Osteoblast (primary cell): ENCODE measurements around the gene ISY1. TPM values are rescaled to one million over a fixed set of nuclear protein-coding genes. Genes with fewer than 3 reads are reported as not detected.
"Not testable (repeated sequence)": the region's sequence is repeated elsewhere in the genome, so short reads cannot be mapped to it uniquely, and the experiment has no call there.

Source experiments
- DNase-seq: peaks from one replicate; pipeline ENCODE4 v3.0.0; 2011; ENCODE audit warnings: low spot score, mixed read lengths; ENCODE audit not compliant: insufficient read length; ENCODE audit errors: missing footprints
- H2AFZ ChIP-seq: 2 replicates; pipeline ENCODE4 v1.6.0; 2011; ENCODE audit warnings: mild to moderate bottlenecking, low read length
- H3K27ac ChIP-seq: 2 replicates; pipeline ENCODE4 v1.5.1; 2011; ENCODE audit warnings: mild to moderate bottlenecking, low read depth, low read length, moderate library complexity
- H3K27me3 ChIP-seq: 2 replicates; pipeline ENCODE4 v1.6.0; 2012; ENCODE audit warnings: mild to moderate bottlenecking, control low read depth, inconsistent platforms, low read length, moderate library complexity; ENCODE audit not compliant: insufficient read depth
- H3K36me3 ChIP-seq: 2 replicates; pipeline ENCODE4 v1.5.1; 2011; ENCODE audit warnings: mild to moderate bottlenecking, low read length, control low read depth, moderate library complexity; ENCODE audit not compliant: insufficient read depth
- H3K4me1 ChIP-seq: 2 replicates; pipeline ENCODE4 v1.5.1; 2011; ENCODE audit warnings: mild to moderate bottlenecking, low read length, control low read depth, moderate library complexity; ENCODE audit not compliant: insufficient read depth
- H3K4me2 ChIP-seq: 2 replicates; pipeline ENCODE4 v1.6.0; 2011; ENCODE audit warnings: mild to moderate bottlenecking, low read length; ENCODE audit not compliant: insufficient read depth
- H3K4me3 ChIP-seq: fragments of 200-600 bp; sonication (generic); 3 replicates; pipeline ENCODE4 v1.5.1; 2012; ENCODE audit warnings: mild to moderate bottlenecking, low read length, inconsistent platforms; ENCODE audit not compliant: insufficient read depth
- H3K79me2 ChIP-seq: 2 replicates; pipeline ENCODE4 v1.6.0; 2012; ENCODE audit warnings: mild to moderate bottlenecking, low read length, control low read depth, inconsistent platforms; ENCODE audit not compliant: insufficient read depth
- H3K9me3 ChIP-seq: 2 replicates; pipeline ENCODE4 v1.5.1; 2011; ENCODE audit warnings: low read depth, low read length, control low read depth
- H4K20me1 ChIP-seq: 2 replicates; pipeline ENCODE4 v1.6.0; 2012; ENCODE audit warnings: mild to moderate bottlenecking, low read length, control low read depth; ENCODE audit not compliant: insufficient read depth
- total RNA-seq: library from RNA; depleted of rRNA; stranded (reverse); fragments of >200 nt; gene quantifications from 2 replicates; pipeline ENCODE4 v1.2.3, GENCODE V29; 2012
- TF ChIP-seq, protein P1 (sequence below): IDR thresholded peaks from 2 replicates; pipeline ENCODE4 v1.5.1; 2011; ENCODE audit warnings: mild to moderate bottlenecking, low read depth, low read length, moderate library complexity; ENCODE audit errors: extremely low read depth

ISY1 gene
- total RNA-seq, 1 donor = 29.0 TPM

DNA sequence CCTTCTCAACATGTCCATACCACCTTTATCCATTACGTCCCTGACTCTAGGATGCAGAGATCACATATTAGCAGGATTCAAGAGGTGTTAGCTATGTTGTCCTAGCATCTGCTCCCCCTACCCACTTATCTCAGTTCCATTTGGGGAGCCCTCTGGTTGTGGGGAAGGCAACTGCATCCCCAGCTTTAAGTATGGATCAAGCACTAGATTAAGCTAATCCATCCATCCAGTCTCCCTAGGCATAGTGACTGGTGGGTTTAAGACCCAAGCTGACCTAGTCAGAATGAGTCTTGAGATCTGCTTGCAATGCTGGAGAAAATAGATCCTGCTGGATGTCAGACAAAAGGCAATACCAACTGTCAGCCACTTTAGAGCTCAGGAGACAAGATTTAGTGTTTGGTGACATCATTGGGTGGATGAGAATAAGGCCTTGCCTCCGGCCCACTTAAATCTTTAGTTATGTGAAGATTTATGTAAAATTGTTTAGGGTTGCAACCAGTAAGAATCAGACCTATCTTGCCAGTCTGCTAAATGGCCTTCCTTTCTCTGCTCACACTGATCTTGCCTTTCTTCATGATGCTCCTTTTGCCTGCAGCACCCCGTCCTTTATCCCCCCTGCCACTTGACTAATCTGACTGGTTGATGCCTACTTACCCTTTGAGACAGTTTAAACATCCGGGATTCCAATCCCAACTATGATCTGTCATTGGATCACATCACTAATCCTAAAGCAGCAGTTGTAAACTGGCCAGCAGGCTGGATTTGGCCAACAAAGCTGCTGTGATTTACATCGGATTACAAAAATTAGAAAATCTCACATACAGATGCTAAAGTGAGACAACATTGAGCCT, 2.1 kb upstream of the ISY1 start:
- Histone ChIP-seq H3K4me1 (peaks cover 21% of the 10 kb centered on the region), H3K36me3 (peaks cover 35% of the 10 kb centered on the region), H3K9me3 (no peaks in the 10 kb centered on the region), H3K4me2 (peak overlapping the region; percentile 97), H2AFZ (no peak overlapping the region), H3K27ac (peak overlapping the region; percentile 100), H3K4me3 (no peak overlapping the region), H3K27me3 (no peaks in the 10 kb centered on the region), H4K20me1 (no peaks in the 10 kb centered on the region), H3K79me2 (peaks cover 26% of the 10 kb centered on the region)
- DNase-seq = no peak
- TF ChIP-seq, protein P1, sequence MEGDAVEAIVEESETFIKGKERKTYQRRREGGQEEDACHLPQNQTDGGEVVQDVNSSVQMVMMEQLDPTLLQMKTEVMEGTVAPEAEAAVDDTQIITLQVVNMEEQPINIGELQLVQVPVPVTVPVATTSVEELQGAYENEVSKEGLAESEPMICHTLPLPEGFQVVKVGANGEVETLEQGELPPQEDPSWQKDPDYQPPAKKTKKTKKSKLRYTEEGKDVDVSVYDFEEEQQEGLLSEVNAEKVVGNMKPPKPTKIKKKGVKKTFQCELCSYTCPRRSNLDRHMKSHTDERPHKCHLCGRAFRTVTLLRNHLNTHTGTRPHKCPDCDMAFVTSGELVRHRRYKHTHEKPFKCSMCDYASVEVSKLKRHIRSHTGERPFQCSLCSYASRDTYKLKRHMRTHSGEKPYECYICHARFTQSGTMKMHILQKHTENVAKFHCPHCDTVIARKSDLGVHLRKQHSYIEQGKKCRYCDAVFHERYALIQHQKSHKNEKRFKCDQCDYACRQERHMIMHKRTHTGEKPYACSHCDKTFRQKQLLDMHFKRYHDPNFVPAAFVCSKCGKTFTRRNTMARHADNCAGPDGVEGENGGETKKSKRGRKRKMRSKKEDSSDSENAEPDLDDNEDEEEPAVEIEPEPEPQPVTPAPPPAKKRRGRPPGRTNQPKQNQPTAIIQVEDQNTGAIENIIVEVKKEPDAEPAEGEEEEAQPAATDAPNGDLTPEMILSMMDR = peak; percentile 35

DNA sequence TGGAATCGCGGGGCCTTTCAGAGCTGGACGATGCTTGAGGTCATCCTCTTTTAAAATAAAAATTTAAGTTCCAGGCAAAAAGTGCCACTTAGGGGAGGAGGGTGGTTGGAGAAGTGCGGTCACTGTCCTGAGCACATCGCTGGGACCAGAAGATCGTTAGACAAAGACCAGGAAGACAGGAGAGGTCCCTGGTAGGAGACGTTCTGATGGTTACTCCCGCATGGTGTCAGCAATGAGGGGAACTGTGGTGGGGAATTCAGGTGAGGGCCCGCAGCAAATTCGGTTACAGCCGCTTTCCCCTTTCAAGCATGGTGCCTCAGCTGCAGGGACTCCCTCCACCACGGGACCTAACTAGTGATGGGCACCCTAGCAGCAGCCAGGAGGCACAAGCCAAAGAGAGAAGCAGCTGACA, 1.0 kb upstream of the ISY1 start:
- Histone ChIP-seq H3K27me3 (no peaks in the 10 kb centered on the region), H3K79me2 (peaks cover 25% of the 10 kb centered on the region), H4K20me1 (no peaks in the 10 kb centered on the region), H3K36me3 (peaks cover 32% of the 10 kb centered on the region), H2AFZ (peak overlapping the region; percentile 100), H3K9me3 (no peaks in the 10 kb centered on the region), H3K4me3 (peak overlapping the region; percentile 92), H3K4me2 (peak overlapping the region; percentile 97), H3K27ac (peak overlapping the region; percentile 100), H3K4me1 (peaks cover 21% of the 10 kb centered on the region)
- DNase-seq = peak; percentile 62
- TF ChIP-seq, protein P1 = no peak

DNA sequence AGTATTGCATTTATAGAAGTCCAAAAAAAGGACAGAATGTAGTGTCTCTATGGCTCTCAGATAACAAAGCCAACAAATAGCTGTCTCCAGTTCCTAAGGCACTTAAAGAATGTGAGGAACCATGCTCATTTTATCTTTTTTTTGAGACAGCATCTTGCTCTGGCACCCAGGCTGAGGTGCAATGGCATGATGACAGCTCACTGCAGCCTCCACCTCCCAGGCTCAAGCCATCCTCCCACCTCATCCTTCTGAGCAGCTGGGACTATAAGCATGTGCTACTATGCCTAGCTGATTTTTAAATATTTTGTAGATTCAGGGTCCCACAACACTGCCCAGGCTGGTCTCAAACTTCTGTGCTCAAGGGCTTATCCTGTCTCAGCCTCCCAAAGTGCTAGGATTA, 16.1 kb downstream of the ISY1 start:
- H3K27me3 ChIP-seq = no peaks in the 10 kb centered on the region
- no peak overlapping the region for H2AFZ ChIP-seq
- no peak for DNase-seq
- peaks cover 40% of the 10 kb centered on the region for H3K36me3 ChIP-seq
- TF ChIP-seq, protein P1 = no peak
- H3K4me1 ChIP-seq = no peaks in the 10 kb centered on the region
- H3K4me2 ChIP-seq = no peak overlapping the region
- no peaks in the 10 kb centered on the region for H4K20me1 ChIP-seq
- H3K4me3 ChIP-seq = no peak overlapping the region
- H3K79me2 ChIP-seq = no peaks in the 10 kb centered on the region
- no peaks in the 10 kb centered on the region for H3K9me3 ChIP-seq
- no peak overlapping the region for H3K27ac ChIP-seq

DNA sequence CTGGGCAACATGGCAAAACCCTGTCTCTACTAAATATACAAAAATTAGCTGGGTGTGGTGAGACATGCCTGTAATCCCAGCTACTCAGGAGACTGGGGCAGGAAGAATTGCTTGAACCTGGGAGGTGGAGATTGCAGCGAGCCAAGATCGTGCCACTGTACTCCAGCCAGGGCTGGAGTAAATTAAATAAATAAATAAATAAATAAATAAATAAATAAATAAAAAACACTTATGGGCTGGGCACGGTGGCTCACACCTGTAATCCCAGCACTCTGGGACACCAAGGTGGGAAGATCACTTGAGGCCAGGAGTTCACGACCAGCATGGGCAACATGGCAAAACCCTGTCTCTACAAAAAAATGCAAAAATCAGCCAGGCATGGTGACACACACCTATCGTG, 19.9 kb downstream of the ISY1 start:
- not testable (repeated sequence) for H3K9me3 ChIP-seq, H4K20me1 ChIP-seq, H3K4me3 ChIP-seq, H3K27ac ChIP-seq, H3K4me2 ChIP-seq, DNase-seq, H3K27me3 ChIP-seq, H3K79me2 ChIP-seq, H2AFZ ChIP-seq, H3K4me1 ChIP-seq
- peaks cover 31% of the 10 kb centered on the region for H3K36me3 ChIP-seq
